IPS-15b (cell line): ENCODE measurements around the gene ACKR3.

Source experiments
- H3K27me3 ChIP-seq: one replicate; pipeline ENCODE4 v1.6.1; 2013; ENCODE audit warnings: low read length; ENCODE audit not compliant: control insufficient read depth, insufficient read depth
- H3K36me3 ChIP-seq: one replicate; pipeline ENCODE4 v1.6.1; 2013; ENCODE audit warnings: low read length; ENCODE audit not compliant: control insufficient read depth, insufficient read depth
- H3K4me1 ChIP-seq: one replicate; pipeline ENCODE4 v1.6.1; 2013; ENCODE audit warnings: mild to moderate bottlenecking, low read length; ENCODE audit not compliant: control insufficient read depth, insufficient read depth
- H3K4me3 ChIP-seq: one replicate; pipeline ENCODE4 v1.5.1; 2013; ENCODE audit warnings: low read depth, low read length
- H3K9ac ChIP-seq: one replicate; pipeline ENCODE4 v1.6.1; 2013; ENCODE audit warnings: low read depth, mild to moderate bottlenecking, low read length
- H3K9me3 ChIP-seq: one replicate; pipeline ENCODE4 v1.6.1; 2013; ENCODE audit warnings: mild to moderate bottlenecking, low read length; ENCODE audit not compliant: control insufficient read depth, insufficient read depth

The ACKR3 gene

DNA sequence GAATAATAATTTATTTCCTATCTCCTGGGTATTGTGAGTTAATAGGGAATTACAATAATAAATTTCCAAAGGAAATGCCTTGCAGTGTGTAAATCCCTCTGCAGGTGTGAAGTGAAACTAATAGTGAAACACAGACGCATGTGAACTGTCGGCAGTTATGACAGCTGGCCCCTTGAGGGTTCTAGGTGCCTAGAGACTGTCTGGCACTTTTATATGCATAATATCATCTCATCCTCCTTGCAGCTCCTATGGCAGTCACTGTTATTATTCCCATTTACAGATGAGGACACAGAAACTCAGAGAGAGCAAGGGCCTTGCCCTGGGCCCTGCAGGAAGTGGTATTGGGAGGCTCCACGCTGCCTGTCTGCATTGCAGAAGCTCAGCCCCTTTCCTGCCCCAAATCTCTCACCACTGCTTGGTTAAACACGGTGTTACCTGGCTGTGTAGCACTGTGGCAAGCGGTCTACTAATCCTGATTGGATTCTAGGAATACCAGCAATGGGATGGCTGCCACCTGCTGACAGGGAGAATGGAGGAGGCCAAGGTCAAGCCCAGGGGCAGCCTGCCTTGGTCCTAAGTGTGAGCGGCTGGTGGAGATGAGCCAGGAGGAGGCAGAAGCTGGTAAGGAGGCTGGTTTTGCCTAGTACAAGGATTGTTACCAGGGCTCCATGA, 32.8 kb upstream of the ACKR3 start:
- Histone ChIP-seq H3K4me3 (no peak overlapping the region), H3K9me3 (no peaks in the 10 kb centered on the region), H3K9ac (no peak overlapping the region), H3K4me1 (no peaks in the 10 kb centered on the region), H3K36me3 (no peaks in the 10 kb centered on the region), H3K27me3 (no peaks in the 10 kb centered on the region)

DNA sequence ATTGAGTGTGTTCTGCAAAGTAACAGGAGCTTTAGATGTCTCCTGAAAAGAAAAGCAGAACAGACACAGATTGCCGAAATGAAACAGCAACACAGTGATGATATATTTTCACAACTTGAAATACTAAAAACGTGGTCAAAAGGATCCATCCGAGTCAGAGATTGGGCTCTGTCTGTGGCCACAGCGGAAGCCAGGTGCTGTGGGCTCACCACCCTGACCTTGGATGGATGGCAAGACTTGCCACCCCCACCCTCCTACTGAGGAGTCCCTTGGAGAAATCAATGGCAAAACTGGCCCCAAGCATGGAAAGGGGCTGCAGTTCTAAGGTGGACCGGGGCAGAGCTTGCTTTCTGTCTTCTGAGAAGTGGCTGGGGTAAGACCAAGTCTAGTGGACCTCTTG, 31.4 kb upstream of the ACKR3 start:
- Histone ChIP-seq H3K9ac (no peak overlapping the region), H3K4me1 (no peaks in the 10 kb centered on the region), H3K9me3 (no peaks in the 10 kb centered on the region), H3K4me3 (no peak overlapping the region), H3K27me3 (no peaks in the 10 kb centered on the region), H3K36me3 (no peaks in the 10 kb centered on the region)

DNA sequence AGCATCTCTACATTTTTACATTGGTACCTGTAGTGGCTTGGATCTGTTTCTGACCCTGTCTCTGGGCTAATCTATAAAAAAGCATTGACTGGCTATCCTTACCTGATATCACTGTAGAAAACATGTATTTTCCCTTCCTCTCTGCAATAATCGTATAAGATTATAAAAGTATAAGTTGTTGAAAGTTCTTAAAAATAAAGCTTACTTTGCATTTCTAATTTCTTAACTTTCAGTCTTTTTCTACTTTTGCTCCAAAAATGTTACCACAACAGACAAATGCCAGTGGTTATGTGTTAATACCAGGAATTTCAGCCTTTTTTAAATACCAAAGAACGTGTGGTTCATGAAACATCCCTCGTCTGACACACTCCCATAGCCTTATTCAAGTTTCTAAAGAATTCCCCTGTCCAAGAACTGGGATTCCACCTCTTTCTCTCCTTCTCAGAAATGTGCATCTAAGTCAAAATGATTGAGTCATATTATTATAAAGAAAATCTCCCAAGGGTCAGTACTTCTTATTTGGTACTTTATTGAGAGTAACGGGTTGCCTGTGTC, 28.5 kb upstream of the ACKR3 start:
- no peak overlapping the region for H3K9ac ChIP-seq
- H3K4me1 ChIP-seq, result no peaks in the 10 kb centered on the region
- H3K4me3 ChIP-seq, result no peak overlapping the region
- no peaks in the 10 kb centered on the region for H3K9me3 ChIP-seq
- H3K27me3 ChIP-seq, result no peaks in the 10 kb centered on the region
- no peaks in the 10 kb centered on the region for H3K36me3 ChIP-seq

DNA sequence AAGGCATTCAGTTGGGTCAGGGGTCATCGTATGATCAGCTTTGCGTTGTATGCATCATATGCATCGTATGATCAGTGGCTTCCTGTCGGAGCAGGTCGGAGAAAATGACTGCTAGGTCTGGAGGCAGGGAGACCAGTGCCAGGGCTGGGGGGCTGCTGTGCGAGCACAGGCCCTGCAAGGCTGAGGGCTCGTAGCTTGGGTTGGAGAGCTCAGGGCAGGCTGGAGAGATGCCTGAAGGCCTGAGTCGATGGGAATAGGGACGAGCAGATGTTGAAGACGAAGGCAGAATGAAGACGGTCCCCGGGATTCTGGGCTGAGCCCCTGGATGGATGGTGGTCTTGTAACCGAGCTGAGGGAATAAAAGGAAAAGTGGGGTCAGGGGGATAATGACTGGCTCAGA, 25.3 kb upstream of the ACKR3 start:
- Histone ChIP-seq H3K4me1 (no peaks in the 10 kb centered on the region), H3K36me3 (no peaks in the 10 kb centered on the region), H3K4me3 (no peak overlapping the region), H3K9ac (no peak overlapping the region), H3K27me3 (no peaks in the 10 kb centered on the region), H3K9me3 (no peaks in the 10 kb centered on the region)

DNA sequence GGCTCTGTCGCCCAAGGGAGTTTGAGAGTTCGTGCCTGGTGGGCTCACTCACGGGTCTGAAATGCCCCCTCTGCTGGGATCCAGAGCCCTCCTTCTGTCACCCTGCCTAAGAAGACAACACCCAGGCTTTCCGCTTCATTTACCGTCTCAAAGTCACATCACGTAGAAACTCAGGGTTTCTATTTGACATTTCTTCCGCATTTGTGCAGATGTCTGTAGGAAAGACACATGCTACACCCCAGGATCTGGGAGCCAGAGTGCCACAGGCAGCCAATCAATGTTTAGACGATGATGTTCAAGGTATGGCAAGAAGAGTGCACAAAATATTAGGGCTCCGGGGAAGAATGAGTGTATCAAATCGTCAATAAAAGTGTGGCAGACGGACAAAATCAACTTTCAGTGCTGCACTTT, 24.4 kb upstream of the ACKR3 start:
- no peak overlapping the region for H3K9ac ChIP-seq
- H3K9me3 ChIP-seq, result no peaks in the 10 kb centered on the region
- no peaks in the 10 kb centered on the region for H3K27me3 ChIP-seq
- no peak overlapping the region for H3K4me3 ChIP-seq
- no peaks in the 10 kb centered on the region for H3K4me1 ChIP-seq
- no peaks in the 10 kb centered on the region for H3K36me3 ChIP-seq

DNA sequence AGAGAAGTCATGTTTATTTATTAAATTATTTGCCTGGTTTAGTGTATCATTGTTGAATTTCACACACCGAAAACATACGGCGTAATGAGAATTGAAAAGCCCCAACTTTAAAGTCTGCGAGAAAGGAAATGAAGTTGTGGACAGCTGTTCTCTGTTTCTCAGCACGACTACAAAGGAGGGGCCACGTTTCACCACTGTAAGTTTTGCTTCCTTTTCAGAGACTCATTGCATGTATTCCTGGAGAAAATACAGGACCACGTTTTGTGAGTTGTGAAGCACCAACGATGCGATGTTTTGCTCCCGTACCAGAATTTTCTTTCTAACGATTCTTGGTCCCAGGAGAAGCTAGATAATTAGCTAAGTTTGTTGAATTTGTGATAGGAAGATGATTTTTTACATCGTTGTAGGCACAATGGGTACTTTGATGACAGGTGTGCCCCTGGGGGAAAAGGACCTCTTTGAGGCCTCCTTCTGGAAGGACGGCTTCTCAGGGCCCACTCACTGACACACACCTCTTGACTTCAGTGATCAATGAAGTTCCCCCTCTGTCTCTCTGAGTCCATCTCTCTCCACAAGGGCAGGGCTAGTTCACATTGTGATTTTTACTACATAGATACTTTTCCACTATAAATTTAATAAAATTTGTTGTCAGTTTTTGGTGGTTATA, 23.7 kb upstream of the ACKR3 start:
- H3K4me3 ChIP-seq, result no peak overlapping the region
- H3K9me3 ChIP-seq, result no peaks in the 10 kb centered on the region
- no peak overlapping the region for H3K9ac ChIP-seq
- H3K36me3 ChIP-seq, result no peaks in the 10 kb centered on the region
- no peaks in the 10 kb centered on the region for H3K4me1 ChIP-seq
- no peaks in the 10 kb centered on the region for H3K27me3 ChIP-seq

DNA sequence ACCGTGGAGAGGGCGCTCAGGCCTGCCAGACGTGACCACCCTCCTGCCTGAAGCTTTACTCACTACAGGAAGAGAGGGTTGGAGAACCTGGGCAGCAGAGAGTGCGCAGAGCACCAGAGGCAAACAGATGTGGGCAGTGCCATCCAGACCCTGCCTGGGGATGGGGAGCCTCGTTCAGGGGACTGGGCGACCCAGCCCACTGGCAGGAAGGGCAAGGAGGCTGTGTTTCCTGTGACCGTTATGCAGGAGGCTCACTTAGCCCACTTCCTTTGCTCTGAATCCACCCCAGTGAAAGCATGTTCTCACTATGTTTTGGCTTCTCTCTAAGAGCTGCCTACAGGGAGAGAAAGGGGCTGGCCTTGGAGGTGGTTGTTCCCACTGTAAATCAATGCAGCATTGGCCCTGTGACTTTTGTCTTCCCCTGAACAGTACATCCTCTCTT, 23.0 kb upstream of the ACKR3 start:
- Histone ChIP-seq H3K4me1 (peaks cover 2% of the 10 kb centered on the region), H3K4me3 (no peak overlapping the region), H3K36me3 (no peaks in the 10 kb centered on the region), H3K9ac (no peak overlapping the region), H3K27me3 (no peaks in the 10 kb centered on the region), H3K9me3 (no peaks in the 10 kb centered on the region)

DNA sequence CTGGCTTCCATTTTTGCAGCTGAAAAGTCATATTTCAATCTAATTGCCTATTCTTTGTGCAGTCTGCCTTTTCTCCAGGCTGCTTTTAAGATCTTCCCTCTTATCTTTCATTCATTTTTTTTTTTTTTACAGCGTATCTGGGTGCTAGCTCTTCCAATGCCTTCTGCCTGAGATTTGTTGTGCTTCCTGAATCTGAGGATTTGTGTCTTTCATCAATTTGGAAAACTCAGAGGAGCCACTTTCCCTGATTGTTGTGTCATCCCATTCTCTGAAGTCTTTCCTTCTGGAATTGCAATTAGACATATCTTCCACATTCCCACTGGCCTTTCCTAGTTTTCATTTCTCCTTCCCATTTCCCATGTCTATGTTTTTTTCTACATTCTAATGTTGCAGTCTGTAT, 21.9 kb upstream of the ACKR3 start:
- H3K4me1 ChIP-seq, result peaks cover 8% of the 10 kb centered on the region
- no peak overlapping the region for H3K4me3 ChIP-seq
- no peak overlapping the region for H3K9ac ChIP-seq
- no peaks in the 10 kb centered on the region for H3K9me3 ChIP-seq
- H3K36me3 ChIP-seq, result no peaks in the 10 kb centered on the region
- H3K27me3 ChIP-seq, result no peaks in the 10 kb centered on the region

DNA sequence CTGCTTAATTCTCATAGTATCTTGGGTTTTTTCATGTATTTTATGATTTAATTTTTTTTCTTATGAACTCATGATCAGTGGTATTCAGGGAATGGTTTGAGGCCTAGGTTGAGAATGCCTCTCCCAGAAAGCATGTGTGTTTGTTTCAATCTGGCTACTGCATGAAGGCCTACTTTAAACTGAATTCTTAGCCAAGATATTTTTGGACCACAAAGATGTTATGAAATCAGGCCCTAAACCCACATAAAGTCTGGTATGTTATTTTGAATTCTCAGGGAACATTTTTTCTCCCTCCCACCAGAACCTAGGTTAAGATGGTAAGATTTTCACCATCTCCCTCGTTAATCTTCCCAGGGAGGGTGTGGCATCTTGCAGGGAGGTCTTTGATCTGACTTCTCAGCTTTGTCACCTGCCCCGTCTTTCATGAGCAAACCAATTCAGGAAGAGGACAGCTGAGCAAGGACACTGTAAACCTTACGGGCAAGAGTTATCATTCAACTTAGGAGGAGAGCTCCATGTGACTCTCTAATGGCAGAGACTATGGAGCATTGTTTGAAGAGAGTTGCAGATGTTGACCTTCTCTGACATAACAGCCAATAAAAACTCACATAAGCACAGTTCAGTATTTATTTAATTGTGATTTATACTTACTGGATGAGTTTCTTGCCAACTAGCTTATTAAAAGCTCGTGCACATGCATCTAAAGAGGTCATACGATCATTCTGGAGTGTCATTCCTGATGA, 21.3 kb upstream of the ACKR3 start:
- Histone ChIP-seq H3K36me3 (no peaks in the 10 kb centered on the region), H3K9ac (no peak overlapping the region), H3K9me3 (no peaks in the 10 kb centered on the region), H3K4me1 (peaks cover 8% of the 10 kb centered on the region), H3K4me3 (no peak overlapping the region), H3K27me3 (no peaks in the 10 kb centered on the region)

DNA sequence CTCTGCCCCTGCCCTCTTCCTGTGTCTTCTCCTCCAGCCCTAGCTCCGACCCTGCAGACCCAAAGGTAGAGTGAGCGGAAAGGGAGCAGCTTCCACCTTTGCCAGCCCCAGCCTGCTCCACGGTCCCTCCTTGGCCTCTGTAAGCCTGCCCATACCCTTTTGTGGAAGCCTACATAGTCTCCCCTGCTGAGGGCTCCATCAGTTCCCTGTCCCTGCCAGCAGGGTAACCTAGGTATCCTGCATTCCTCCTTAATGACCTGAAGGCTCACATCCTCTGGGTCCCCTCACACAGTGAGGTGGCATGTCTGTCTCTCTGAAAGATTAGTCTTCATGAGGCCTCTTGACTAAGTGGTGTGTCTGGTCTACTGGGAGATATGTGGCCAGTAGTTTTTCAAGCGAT, 20.5 kb upstream of the ACKR3 start:
- Histone ChIP-seq H3K9ac (no peak overlapping the region), H3K36me3 (no peaks in the 10 kb centered on the region), H3K27me3 (no peaks in the 10 kb centered on the region), H3K9me3 (no peaks in the 10 kb centered on the region), H3K4me3 (no peak overlapping the region), H3K4me1 (peaks cover 8% of the 10 kb centered on the region)

DNA sequence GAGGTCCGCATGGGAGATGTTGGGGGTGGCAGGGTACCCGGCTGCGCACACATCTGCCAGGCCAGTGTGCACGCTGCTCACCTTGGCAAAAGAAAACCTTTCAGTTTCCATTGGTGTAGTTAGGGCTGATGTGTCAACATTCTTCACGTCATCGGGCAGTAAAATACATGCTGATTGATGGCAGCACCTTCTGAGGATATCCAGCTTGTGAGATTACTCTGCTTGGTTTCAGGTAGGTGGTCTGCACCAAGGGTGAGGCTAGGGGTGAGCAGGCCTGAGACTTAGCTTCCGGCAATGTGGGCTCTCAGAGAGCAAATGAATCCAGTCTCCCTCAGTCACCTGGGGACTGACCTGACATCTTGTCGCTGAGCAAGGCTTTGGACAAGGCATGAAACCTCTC, 19.3 kb upstream of the ACKR3 start:
- Histone ChIP-seq H3K4me3 (no peak overlapping the region), H3K9me3 (no peaks in the 10 kb centered on the region), H3K9ac (no peak overlapping the region), H3K36me3 (no peaks in the 10 kb centered on the region), H3K27me3 (no peaks in the 10 kb centered on the region), H3K4me1 (peaks cover 8% of the 10 kb centered on the region)
